Panc1 (cell line): ENCODE results near the gene AKIRIN2. TPM values are rescaled to one million over a fixed set of nuclear protein-coding genes. Genes with fewer than 3 reads are reported as not detected.
"Not testable (repeated sequence)": the region's sequence is repeated elsewhere in the genome, so short reads cannot be mapped to it uniquely, and the experiment has no call there.

Experiments
- ATAC-seq: fragments of 200-7000 bp; cut with Tn5 transposase; 2 replicates; pipeline ENCODE4 v1.9.1; 2020; ENCODE audit warnings: mild to moderate bottlenecking, moderate library complexity
- BruUV-seq: library from RNA; stranded (reverse); fragments of 400-500 nt; replicated peaks from 2 replicates; lab custom pipeline; 2021; lab: Mats Ljungman, UMichigan
- CTCF ChIA-PET: fragments of 300-600 bp; sonication (Branson Sonifier 250); formaldehyde crosslinking; loops from one replicate; lab custom pipeline; 2022; ENCODE audit warnings: antibody characterized with exemption; lab: Charles Lee
- POLR2A ChIA-PET: fragments of 300-600 bp; sonication (Branson Sonifier 250); formaldehyde crosslinking; loops from one replicate; lab custom pipeline; 2022; ENCODE audit warnings: antibody characterized with exemption; lab: Charles Lee
- DNase-seq: peaks from one replicate; pipeline ENCODE4 v3.0.0-alpha.2; 2010; ENCODE audit warnings: low read depth, low spot score
- H3K27ac ChIP-seq: 2 replicates; pipeline ENCODE4 v1.5.1; 2011; ENCODE audit warnings: mild to moderate bottlenecking, low read length, inconsistent platforms
- H3K27me3 ChIP-seq: fragments of 200-500 bp; sonication (Bioruptor generic); 2 replicates; pipeline ENCODE4 v1.6.0; 2014; ENCODE audit warnings: low read length, inconsistent platforms; ENCODE audit not compliant: control insufficient read depth, insufficient read depth
- H3K36me3 ChIP-seq: fragments of 200-500 bp; sonication (Bioruptor generic); 2 replicates; pipeline ENCODE4 v1.5.1; 2014; ENCODE audit warnings: inconsistent platforms, mild to moderate bottlenecking, low read length, moderate library complexity; ENCODE audit not compliant: control insufficient read depth, insufficient read depth
- H3K4me1 ChIP-seq: 2 replicates; pipeline ENCODE4 v1.5.1; 2011; ENCODE audit warnings: inconsistent platforms, mild to moderate bottlenecking, low read length, moderate library complexity; ENCODE audit not compliant: control insufficient read depth, insufficient read depth
- H3K4me3 ChIP-seq, 2 experiments: 2 replicates each; pipeline ENCODE4 v1.5.1; 2011 to 2012; ENCODE audit warnings: low read depth in 2 of 2, low read length in 2 of 2, mild to moderate bottlenecking in 2 of 2, inconsistent platforms in 1 of 2, moderate library complexity in 1 of 2
- H3K9me3 ChIP-seq: fragments of 200-500 bp; sonication (Bioruptor generic); 2 replicates; pipeline ENCODE4 v1.5.1; 2014; ENCODE audit warnings: low read depth, mild to moderate bottlenecking, inconsistent platforms, low read length, moderate library complexity; ENCODE audit not compliant: control insufficient read depth, insufficient read depth
- POLR2AphosphoS5 ChIP-seq: IDR thresholded peaks from 2 replicates; pipeline ENCODE4 v1.6.1; 2012; ENCODE audit warnings: mild to moderate bottlenecking, low read depth, low read length, moderate library complexity
- SIN3A ChIP-seq: IDR thresholded peaks from 2 replicates; pipeline ENCODE4 v1.6.1; 2012; ENCODE audit warnings: low read depth, mild to moderate bottlenecking, low read length, moderate library complexity, borderline replicate concordance; ENCODE audit not compliant: insufficient read depth
- TCF7L2 ChIP-seq: IDR thresholded peaks from 2 replicates; pipeline ENCODE4 v1.6.1; 2011; ENCODE audit warnings: mild to moderate bottlenecking, low read depth, low read length, inconsistent platforms
- in situ Hi-C: cut with HindIII; loops from 2 replicates; pipeline ENCODE4 v1.10.0; 2016; ENCODE audit warnings: low sequenced_read_pairs, low pct_unique_long_range_greater_than_20kb
- intact Hi-C: fragments of 100-400 bp; cut with micrococcal nuclease; formaldehyde crosslinking; loops from one replicate; pipeline ENCODE4 v1.10.0; 2022; ENCODE audit not compliant: unreplicated experiment
- total RNA-seq: library from RNA; stranded (reverse); gene quantifications from one replicate; pipeline ENCODE4 v1.2.1, GENCODE V29; 2021; ENCODE audit not compliant: unreplicated experiment
- TF ChIP-seq, protein P1 (sequence below): fragments of 450-650 bp; IDR thresholded peaks from 2 replicates; pipeline ENCODE4 v1.5.1; 2017; ENCODE audit warnings: mild to moderate bottlenecking
- TF ChIP-seq, protein P2 (sequence below), 2 experiments: IDR thresholded peaks; 2 replicates each; pipeline ENCODE4 v1.6.1; 2011 to 2012; ENCODE audit warnings: low read depth in 2 of 2, control low read depth in 1 of 2, low read length in 1 of 2, mild to moderate bottlenecking in 1 of 2, moderate library complexity in 1 of 2; ENCODE audit not compliant: insufficient read depth in 1 of 2

Gene AKIRIN2
- total RNA-seq, 1 experiment from 2014 or later, result 47.6 TPM

DNA sequence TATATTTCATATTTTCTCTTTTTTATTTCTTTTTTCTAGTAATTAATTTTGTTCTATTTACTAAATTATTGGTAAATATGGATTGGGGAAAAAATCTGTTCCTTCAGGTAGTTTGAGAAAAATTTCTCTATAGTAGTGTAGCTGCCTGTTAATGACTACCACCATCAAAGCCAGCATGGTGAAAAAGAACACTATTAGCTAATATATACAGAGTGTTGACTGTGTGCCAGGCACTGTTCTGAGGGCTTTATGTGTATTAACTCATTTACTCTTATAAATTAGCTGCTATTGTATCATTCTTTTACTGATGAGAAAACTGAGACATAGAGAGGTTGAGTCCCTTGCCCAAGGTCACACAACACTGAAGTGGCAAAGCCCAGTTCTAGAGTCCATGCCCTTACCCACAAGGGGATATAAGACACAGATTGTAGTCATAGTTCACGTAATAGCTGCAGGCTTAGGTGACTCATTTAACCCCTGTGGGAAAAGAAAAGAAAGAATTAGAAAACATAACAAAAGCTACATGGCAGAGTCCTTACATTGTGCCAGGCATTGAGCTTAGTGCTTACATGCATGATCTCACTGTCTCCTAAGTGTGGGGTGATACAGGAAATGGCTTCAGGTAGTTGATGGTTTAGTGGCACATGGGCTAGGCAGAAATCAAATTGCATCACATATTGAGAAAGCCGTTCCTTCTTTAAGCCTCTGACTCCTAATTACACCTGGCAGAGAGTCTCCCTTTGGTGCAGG is 12.2 kb upstream of the AKIRIN2 start:
- ATAC-seq (peak; percentile 80), DNase-seq (no peak)
- in situ Hi-C loops (no loop called here), intact Hi-C loops (no loop called here)
- Histone ChIP-seq H3K4me3 (no peak overlapping the region), H3K27me3 (no peaks in the 10 kb centered on the region), H3K36me3 (no peaks in the 10 kb centered on the region), H3K27ac (no peak overlapping the region), H3K4me1 (no peaks in the 10 kb centered on the region), H3K9me3 (no peaks in the 10 kb centered on the region)
- no TSS peak for BruUV-seq
- TF ChIP-seq POLR2AphosphoS5 (no peak), SIN3A (no peak), TCF7L2 (no peak)
- TF ChIP-seq, protein P1, sequence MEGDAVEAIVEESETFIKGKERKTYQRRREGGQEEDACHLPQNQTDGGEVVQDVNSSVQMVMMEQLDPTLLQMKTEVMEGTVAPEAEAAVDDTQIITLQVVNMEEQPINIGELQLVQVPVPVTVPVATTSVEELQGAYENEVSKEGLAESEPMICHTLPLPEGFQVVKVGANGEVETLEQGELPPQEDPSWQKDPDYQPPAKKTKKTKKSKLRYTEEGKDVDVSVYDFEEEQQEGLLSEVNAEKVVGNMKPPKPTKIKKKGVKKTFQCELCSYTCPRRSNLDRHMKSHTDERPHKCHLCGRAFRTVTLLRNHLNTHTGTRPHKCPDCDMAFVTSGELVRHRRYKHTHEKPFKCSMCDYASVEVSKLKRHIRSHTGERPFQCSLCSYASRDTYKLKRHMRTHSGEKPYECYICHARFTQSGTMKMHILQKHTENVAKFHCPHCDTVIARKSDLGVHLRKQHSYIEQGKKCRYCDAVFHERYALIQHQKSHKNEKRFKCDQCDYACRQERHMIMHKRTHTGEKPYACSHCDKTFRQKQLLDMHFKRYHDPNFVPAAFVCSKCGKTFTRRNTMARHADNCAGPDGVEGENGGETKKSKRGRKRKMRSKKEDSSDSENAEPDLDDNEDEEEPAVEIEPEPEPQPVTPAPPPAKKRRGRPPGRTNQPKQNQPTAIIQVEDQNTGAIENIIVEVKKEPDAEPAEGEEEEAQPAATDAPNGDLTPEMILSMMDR, result no peak
- TF ChIP-seq, protein P2, sequence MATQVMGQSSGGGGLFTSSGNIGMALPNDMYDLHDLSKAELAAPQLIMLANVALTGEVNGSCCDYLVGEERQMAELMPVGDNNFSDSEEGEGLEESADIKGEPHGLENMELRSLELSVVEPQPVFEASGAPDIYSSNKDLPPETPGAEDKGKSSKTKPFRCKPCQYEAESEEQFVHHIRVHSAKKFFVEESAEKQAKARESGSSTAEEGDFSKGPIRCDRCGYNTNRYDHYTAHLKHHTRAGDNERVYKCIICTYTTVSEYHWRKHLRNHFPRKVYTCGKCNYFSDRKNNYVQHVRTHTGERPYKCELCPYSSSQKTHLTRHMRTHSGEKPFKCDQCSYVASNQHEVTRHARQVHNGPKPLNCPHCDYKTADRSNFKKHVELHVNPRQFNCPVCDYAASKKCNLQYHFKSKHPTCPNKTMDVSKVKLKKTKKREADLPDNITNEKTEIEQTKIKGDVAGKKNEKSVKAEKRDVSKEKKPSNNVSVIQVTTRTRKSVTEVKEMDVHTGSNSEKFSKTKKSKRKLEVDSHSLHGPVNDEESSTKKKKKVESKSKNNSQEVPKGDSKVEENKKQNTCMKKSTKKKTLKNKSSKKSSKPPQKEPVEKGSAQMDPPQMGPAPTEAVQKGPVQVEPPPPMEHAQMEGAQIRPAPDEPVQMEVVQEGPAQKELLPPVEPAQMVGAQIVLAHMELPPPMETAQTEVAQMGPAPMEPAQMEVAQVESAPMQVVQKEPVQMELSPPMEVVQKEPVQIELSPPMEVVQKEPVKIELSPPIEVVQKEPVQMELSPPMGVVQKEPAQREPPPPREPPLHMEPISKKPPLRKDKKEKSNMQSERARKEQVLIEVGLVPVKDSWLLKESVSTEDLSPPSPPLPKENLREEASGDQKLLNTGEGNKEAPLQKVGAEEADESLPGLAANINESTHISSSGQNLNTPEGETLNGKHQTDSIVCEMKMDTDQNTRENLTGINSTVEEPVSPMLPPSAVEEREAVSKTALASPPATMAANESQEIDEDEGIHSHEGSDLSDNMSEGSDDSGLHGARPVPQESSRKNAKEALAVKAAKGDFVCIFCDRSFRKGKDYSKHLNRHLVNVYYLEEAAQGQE (IDR thresholded peaks at IDR 0.05; ENCODE audit: insufficient read depth in 1 of 2, low read depth in 2 of 2, low read length in 1 of 2), result no peak
- POLR2A ChIA-PET, result interaction anchor here (0.6 kb wide), 1 partner anchor 15 kb away, joined by 3 read pairs; no protein-coding TSS in a partner anchor
- CTCF ChIA-PET, result no interaction called here

DNA sequence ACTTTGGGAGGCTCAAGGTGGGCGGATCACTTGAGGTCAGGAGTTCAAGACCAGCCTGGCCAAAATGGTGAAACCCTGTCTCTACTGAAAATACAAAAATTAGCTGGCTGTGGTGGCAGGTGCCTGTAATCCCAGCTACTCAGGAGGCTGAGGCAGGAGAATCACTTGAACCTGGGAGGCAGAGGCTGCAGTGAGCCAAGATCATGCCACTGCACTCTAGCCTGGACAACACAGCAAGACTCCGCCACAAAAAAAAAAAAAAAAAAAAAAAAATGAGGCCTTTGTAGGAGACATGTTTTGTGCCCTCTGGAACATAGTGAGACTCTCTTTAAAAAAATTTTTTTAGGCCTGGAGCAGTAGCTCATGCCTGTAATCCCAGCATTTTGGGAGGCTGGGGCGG is 10.7 kb upstream of the AKIRIN2 start:
- DNase-seq, intact Hi-C loops, H3K36me3 ChIP-seq, H3K9me3 ChIP-seq, POLR2A ChIA-PET, H3K4me1 ChIP-seq, ATAC-seq, in situ Hi-C loops, H3K27me3 ChIP-seq, H3K27ac ChIP-seq, H3K4me3 ChIP-seq, CTCF ChIA-PET, BruUV-seq: not testable (repeated sequence)

DNA sequence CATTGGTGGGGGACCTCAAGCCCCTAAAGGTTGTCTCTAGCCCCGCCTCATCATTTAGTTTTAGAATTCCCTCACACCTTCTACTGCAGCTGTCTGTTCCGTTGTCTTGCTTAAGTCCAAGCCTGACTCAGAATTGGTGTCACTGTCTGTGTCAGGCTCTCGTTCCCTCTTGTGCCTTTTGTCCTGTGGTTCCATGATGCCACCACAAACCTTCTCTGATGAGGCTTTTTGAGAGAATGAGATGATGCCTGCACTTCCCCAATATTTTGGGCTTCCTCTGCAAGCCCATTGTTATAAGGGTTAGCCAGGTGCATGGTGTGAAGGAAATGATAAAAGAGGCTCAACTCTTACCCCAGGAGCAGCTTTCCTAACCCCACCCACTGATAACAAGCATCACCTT is 8.1 kb upstream of the AKIRIN2 start:
- H3K4me3 ChIP-seq, result no peak overlapping the region
- ATAC-seq, result no peak
- no peak overlapping the region for H3K27ac ChIP-seq
- no peaks in the 10 kb centered on the region for H3K36me3 ChIP-seq
- H3K27me3 ChIP-seq, result no peaks in the 10 kb centered on the region
- ChIA-PET POLR2A (no interaction called here), CTCF (no interaction called here)
- no peaks in the 10 kb centered on the region for H3K9me3 ChIP-seq
- TF ChIP-seq SIN3A (no peak), TCF7L2 (no peak), POLR2AphosphoS5 (no peak)
- TF ChIP-seq, protein P1, result no peak
- TF ChIP-seq, protein P2 (IDR thresholded peaks at IDR 0.05; ENCODE audit: insufficient read depth in 1 of 2, low read depth in 2 of 2, low read length in 1 of 2), result no peak
- in situ Hi-C loops, result no loop called here
- DNase-seq, result no peak
- H3K4me1 ChIP-seq, result peaks cover 18% of the 10 kb centered on the region
- intact Hi-C loops, result no loop called here
- BruUV-seq, result no TSS peak
